A549 treated with CpdA at 1 μM for 4 hours (cell line): Measurements from ENCODE around the gene HSPB3. TPM values are rescaled to one million over a fixed set of nuclear protein-coding genes. Genes with fewer than 3 reads are reported as not detected.

ENCODE experiments used
- total RNA-seq: library from RNA; stranded (reverse); fragments of 200-300 nt; extraction: Qiagen RNA extraction; gene quantifications from 5 replicates; pipeline ENCODE4 v1.2.3, GENCODE V29; 2022; ENCODE audit warnings: low read depth

Gene HSPB3
- total RNA-seq: not detected in 5 replicates

GRCh38 chr5:54455413-54456157 is at the start of gene HSPB3:
TSS of gene HSPB3 (plus strand) at chr5:54455699. CDS start at chr5:54455790, 91 bp downstream.

Other genes with a start within 250 kb of the HSPB3 start
- gene ARL15, start 145.1 kb upstream of the HSPB3 start, total RNA-seq: 4.3 to 5.9 TPM (median 4.6 TPM) in 5 replicates
- gene SNX18, start 62.1 kb downstream of the HSPB3 start, total RNA-seq: 5.1 to 7.1 TPM (median 6.3 TPM) in 5 replicates